NCI-H1092 (cell line): ENCODE results near the gene BEST1.

Source experiments
- DNase-seq: peaks from one replicate; lab custom pipeline; 2025; lab: John Stamatoyannopoulos, UW

Gene BEST1

DNA sequence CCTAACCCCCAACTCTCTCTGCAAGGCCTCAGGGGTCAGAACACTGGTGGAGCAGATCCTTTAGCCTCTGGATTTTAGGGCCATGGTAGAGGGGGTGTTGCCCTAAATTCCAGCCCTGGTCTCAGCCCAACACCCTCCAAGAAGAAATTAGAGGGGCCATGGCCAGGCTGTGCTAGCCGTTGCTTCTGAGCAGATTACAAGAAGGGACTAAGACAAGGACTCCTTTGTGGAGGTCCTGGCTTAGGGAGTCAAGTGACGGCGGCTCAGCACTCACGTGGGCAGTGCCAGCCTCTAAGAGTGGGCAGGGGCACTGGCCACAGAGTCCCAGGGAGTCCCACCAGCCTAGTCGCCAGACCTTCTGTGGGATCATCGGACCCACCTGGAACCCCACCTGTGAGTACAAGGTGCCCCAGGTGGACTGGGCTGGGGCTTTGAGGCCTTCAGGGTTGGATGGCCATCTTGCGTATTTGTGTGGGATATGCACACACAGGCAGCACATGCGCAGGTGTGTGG, at the start of gene BEST1:
TSS of gene BEST1 (plus strand) at position 317 of the 513 bp plus-strand sequence. CDS start 1,456 bp downstream, outside the sequence.
- DNase-seq: no peak

DNA sequence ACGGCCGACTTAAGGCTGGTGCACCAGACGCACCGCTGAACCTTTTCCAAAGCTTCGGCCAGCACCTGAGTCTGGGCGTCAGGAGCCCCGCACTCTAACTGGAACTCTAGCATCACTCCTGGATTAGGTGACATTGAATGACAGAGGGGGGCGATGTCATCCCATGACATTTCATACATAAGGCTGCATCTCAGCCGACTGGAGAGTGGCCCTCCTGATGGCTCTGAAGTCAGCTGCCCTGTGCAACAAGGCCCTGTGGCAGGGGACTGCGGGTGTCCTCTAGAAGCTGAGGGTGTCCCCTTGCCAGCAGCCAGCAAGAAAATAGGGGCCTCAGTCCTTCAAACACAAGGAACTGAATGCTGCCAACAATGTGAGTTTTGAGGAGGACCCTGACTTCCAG, 48.8 kb upstream of the BEST1 start:
- no peak for DNase-seq

DNA sequence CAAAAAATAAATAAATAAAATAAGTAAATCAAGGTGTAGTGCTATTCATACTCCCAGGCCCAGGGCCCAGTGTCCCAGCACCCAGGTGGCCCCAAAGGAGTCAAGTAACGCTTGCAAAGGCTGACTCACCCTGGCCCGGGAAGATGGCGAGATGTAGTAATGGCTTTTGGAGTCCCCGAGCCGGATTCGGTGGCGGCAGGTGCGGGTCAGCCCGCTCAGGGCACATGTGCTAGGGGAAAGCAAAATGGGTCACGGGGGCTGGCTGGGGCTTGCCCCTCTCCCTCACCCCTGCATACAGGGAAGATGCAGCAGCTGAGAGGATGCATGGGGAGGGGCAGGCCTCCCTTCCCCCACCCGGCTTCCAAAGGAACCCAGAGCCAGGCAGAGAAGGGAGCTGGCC, 47.8 kb upstream of the BEST1 start:
- DNase-seq: no peak

DNA sequence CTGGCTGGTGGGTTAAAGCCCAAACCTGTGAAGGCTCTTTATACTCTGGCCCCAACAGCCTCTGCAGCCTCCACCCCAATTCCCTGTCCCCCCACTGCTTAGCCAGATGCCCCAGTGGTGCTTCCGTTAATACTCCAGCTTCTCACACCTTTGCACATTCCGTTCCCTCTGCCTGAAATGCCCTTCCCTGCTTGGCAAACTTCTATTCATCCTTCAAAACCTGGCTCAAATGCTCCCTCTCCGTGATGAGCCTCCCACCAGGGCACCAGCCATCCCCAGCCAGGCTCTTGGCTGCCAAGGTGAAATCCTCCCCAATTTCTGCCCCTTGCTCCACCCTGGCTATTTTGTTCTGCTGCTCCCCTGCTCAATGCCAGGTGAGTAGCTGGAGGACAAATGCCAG, 46.3 kb upstream of the BEST1 start:
- no peak for DNase-seq

DNA sequence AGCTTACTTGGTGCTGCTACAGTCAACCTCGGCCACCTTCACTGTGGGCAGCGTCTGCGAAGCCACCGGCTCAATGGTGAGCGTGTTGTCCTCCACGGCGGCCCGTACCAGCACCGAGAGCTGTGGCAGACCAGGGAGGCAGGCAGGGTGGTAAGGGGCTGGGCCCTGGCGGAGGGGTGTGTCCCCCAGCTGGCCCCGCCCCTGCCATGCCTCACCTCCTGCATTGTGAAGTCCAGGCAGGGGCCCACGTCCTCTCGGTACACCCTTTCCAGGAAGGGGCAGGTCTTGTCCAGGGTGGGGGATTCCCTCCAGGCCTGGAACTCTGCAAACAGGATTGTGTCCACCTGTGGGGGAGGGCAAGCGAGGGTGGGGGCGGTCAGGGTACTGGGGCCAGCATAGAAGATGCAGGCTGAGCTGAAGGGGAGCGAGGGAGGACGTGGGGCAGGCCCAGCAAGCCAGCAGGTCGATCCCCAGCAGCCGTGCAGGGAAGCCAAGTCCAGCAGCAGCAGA, 45.6 kb upstream of the BEST1 start:
- DNase-seq: no peak

DNA sequence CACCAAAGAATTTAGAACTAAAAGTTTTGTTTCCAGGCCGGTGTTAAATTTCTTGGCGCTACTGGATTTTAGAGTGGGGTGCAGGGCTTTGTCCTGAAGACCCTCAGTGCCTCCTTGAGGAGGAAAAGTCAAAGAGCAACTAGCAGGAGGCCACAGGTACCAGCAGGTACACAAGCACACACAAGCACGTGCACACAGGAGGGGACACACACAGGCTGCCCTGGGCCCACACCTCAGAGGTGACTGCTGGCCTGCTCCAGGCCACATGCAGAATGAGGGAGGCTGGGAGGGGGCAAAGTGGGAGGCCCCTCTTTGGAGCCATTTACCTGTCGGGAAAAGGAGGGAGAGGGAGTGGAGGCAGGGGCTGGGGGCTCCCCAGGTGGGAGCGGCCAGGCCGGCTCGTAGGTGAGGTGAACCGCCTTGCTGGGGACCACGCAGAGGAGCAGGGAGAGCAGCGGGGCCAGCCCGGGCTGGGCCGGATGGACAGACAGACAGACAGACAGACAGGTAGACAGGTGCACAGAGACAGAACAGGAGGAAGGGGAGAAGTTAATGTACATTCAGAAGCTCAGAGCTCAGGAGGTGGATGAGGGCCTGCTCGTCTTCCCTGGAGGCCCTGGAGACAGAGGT, 45.0 kb upstream of the BEST1 start:
- DNase-seq: no peak

DNA sequence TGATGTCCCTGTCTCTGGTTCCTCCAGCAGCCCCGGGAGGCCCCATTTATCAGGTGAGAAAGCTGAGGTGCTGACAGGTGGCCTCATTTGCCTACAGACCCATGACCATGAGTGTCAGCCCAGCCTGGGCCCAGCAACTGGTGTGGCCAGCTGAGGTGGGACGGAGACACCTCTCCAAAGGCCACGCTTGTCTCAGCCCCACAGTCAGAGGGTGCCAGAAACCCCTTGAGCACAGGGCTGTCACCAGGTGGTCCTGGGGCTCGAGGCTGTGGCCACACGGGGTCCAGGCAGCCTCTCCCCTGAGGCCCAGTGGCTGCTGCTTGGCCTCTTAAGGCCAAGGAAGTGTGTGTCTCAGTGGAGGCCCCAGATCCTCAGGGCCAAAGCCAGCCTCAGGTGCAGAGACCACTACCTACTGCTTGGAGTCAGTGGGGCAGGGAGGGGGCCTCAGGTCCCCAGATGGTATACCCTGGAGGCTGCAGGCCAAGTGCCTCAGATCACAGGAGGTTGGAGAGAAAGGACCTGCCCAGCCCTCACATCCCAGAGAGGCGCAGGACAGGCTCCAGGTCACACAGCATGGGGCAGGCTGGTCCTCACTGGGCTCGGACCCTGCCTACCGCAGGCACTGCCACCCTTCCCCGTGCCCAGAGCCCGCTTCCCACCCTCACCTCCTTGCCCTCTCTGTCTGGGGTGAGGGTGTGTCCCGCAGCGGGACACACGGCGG, 44.2 kb upstream of the BEST1 start:
- DNase-seq: no peak

DNA sequence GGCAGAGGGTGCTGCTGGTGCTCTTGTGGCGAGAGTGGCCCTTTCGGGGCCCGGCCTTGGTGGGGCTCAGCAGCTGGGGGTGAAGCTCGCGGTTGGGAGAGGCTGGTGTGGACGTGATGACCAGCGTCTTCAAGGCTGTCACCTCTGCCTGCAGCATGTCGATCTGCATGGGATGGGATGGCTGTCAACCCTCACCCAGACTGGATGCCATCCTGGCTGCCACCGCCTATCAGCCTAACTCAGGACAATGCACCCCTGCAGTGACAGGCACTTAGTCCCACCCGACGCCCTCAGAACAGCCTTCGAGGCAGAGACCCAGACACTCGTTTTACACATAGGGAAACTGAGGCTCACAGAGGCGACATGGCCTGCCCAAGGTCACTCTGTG, 43.6 kb upstream of the BEST1 start:
- no peak for DNase-seq

DNA sequence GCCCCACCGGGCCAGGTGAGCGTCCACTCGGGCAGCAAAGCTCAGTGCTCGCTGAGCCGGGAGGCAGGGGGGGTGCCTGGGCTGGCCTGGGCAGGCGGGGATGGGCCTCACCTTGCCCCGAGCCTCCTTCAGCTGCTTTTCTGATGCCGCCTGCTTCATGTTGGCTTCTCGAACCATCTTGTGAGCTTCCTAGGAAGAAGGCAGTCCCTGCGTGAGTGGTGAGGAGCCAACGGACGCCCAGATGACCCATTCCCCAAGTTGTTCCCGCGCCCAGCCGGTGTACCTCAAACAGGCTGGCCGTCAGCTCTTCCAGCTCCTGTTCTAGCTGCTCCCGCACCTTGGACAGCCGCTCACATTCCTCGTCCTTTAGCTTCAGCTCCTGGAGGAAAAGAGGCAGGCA, 42.9 kb upstream of the BEST1 start:
- no peak for DNase-seq

DNA sequence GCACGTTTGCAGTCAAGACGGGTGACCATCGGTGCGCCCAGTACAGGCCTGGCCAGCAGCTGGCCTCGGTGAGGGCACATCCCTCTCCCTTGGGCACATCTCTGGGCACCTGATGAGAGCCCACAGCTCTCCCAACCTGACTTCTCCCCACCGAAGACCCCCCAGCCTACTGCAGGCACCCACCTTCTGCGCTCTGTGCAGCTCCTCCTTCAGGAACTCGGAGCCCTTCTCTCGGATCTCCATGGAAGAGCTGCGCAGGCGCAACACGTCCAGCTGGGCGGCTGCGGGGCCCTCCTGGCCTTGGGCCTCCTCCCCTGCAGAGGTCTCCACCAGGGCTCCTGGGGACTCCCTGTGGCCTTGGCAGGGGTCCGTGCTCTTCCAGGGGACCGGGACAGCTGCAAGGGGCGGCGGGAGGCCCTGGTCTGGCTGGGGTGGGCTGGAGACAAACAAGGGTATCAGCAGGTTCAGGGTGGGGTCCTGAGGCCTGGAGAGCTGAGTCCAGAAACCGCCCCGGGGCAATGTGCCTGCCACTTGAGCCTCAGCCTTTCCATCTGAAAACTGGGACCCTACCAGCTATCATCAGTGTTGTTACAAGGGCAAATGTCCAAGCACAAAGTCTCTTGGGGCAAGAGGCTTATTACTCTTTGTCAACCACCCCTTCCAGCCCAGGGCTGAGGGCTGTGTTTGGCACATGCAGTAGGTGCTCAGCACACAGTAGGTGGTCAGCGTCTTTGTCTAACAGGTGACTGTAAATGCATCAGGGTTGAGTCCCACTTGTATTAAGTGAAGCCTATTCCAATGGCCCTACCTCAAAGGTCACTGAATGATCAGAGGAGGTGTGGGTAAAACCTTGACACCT, 42.1 kb upstream of the BEST1 start:
- no peak for DNase-seq

DNA sequence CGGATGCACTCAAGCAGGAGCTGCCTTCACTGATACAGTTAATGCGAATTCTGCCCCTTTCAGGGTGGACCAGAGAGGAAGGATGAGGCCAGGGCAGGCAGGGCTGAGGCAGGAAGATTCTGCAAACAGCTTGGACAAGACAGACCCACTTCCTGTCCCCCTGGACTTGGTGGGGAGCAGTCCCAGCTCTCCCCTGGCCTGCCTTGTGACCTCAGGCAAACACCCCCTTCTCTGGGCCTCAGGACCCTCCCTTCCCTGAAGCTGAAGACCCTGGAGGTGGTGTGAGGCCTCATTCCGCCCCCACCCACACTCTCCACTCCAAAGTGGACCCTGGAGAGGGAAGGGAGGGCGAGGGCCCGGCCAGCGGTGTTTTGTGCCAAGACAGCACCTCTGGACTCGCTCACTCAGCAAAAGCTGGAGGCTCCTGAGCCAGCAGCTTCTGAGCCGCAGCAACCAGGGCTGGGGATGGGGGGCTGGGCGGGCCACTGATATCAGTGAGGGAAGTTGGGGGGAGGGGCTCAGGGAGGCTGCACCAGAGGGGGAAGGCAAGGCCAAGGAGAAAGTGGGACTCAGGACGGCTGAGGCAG, 41.3 kb upstream of the BEST1 start:
- no peak for DNase-seq

DNA sequence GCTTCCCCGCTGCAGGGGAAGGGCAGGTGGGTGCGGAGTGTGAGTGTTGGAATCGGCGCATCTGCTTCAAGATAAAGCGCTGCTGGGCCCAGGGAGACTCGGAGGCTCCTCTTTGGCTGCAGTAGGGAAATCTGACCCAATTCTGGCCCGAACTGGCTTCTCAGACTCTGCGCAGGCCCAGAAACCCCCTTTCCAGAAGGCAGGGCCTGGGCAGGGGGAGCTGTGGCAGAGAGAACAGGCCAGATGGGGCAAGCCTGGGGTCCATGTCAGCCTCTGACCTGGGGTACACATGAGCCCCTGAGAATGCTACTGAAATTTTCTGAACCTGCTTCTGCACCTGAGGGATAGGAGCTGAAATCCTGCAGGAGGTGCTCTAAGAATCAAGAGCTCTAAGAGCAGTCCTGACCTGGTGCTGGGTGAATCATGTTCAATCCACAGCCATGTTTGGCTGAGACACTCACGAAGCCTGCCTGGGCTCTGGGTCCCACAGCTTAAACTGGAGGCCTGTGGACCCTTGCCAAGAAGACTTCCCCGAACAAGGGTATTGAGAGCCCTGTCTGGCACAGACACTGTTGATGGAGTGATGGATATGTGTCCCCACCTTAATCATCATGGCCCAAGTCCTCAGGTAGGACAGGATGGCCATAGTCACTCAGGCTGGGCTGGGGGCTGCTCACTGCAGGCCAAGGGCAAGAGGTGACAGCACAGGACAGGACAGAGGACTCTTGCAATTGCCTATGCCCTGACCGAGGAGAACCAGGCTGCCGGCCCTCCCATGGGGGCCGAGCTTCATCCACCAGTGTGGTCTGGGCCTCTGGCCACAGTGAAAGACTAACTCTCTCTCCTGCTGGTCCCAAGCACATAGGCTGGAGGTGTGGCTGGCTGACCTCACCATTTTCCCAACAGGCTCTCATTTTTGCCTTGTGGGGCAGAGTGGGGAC, 39.7 kb upstream of the BEST1 start:
- no peak for DNase-seq

DNA sequence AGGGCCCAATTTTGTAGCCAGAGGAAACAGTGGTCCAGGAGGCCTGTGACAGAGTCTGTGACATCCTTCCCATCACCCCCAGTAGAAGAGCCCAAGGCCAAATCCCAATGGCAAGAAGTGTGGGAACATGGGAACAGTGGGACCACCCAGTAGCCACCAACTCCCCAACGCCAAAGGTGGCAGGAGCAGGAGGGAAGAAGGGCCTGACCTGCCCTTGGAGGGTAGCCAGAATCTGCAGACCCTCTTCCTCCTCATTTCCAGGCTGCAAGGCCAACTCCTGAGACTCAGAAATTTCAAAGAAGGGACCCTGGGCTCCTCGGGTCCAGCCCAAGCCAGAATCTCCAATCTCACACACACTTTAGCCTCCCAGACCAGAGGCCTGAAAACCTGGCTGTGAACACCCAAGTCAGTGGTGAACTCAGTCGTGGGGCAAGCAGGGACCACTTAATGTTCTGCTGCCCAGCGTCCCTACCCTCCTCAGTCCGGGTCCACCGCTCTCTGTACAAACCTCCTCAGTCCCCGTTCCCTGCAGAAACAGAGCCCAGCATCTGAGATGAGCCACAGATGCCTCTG, 38.9 kb upstream of the BEST1 start:
- no peak for DNase-seq

DNA sequence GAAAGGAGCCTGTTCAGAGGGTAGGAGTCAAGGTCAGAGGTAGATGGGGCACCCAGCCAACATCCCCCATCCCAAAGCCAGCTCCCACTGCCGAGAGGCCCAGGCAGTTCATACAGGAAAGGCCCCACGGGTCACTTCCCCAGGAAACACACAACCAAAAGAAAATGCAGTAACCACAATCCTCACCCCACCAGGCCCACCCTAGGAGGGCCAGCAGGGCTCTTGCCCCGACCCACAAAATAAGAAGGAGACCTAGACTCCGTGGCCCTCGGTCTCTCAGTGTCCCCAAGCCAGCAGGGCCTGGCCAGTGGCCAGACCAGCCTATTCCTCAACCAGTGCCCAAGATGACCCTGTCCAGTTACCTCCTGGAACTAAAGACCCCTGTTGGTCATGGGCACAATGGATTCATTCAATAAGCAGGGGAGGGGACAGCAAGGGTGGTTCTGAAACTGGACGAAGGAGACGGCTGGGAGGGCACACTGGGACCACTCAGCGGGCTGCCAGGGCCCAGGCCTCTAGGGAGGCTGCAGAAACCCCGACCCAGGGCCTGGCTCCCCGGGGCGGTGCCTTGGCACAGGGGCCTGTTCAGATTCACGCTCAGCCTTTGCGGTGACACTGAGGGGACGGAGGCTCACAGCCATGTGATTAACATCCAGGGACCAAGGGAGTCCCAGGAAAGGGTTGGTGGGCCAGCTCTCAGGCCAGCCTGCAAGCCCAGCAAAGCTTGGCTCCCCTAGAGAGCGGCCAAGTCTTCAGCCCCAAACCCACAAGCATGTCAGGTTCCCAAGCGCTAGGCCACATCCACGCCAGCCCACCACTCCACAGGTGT, 38.2 kb upstream of the BEST1 start:
- no peak for DNase-seq

DNA sequence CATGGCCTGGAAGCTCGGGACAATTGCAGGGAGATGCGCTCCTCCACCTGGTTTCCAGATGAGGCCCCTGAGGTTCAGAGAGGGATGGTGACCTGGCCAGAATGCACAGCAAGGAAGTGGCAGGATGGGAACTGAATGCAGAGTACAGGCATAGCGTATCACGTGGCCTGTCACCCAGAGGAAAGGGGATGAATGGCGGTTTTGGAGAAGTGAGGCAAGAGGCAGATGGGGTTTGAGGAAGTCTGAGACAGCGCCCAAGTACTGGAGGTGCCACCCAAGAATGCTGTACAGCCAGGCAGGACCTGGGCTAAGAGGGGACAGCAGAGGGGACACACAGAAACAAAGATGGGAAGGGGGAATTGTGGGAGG, 37.6 kb upstream of the BEST1 start:
- no peak for DNase-seq

DNA sequence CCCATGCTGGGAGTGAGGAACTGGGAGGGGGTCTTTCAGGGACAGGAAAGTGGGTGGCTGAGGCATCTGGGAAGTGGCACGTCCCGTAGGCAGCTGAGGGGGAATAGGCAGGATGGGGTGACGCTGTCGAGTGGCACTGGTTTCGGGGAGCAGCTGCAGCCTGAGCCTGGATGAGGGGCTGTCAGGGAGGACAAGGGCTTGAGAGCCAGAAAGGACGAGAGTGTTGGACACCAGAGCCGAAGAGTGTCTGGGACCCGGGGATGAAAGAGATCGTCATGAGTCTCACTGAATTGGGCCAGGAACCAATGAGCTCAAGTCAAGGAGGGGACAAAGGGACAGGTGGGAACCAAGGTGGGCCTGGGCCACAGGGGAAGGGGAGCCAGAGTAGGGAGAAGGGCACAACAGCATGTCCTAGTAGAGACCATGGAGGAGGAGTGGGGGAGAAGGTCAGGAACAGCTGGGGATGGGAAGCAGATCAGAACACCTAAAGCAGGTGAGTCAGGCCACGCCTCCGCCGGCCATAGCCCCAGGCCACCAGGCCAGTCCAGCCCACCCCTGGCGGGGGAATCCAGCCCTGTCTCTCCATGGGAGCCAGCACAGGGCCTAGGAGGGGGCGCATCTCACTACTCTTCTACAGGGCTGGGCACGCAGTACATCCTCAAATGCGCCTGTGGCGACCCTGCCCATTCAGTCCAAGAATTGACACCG, 37.0 kb upstream of the BEST1 start:
- no peak for DNase-seq

DNA sequence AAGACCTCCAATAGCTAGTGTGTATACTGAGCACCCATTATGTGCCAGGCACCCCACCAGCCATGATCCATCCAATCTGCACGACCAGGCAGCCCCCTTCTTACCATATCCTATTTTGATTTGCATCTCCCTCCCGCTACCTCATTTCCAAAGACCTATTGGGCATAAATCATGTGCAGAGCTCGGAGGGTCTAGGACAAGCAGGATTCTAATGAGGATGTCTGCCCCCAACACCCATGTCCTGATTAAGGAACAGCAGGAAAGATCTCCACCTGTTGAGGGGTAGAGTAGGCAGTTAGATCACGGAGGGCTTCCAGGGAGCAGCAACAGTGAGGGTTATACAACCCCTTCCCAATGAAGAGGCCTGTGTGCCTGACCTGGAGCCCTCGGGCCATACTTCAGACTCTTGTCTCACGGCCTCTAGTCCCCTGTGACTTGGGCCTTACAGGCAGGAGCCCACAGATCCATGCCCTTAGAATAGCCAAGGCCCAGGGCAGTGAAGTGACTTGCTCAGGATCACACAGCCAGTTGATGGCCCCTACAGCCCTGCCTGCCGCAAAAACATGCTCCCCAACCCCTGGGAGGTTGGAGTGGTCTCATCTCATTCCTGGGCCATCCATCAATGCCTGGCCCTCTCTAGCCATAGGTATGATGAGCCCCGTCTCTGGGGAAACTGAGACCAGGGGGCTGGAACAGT, 36.3 kb upstream of the BEST1 start:
- no peak for DNase-seq

DNA sequence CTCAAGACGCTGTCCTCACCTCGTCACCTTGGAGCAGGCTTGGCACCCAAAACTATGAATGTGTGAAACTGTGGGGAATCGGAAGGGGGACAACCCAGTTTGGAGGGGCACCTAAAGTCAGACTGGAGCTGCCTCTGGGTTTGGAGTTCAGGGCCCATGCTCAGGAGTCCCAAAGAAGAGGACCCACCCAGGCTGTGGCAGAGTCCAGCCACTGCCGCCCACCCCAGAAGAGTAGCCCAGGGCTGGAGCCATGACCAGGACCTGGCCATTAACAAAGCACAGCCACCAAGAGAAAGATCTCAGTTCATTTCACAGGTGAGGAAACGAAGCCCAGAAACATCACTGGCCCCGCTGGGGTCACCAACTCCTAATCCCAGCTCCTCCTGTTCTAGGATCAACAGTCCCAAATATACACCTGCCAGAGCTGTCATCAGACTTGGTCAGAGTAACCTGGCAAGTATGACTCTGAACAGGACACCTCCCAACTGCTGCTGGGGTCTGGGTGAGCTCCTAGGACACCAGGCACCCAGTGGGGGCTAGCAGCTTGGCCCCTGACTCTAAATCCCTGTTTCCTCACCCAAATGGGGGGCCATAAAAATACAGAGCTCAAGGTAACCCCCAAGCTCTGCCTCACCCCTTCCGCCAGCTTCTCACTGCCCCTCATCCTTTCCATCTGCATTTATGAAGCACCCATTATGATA, 35.5 kb upstream of the BEST1 start:
- DNase-seq: no peak
